Astrocyte of the spinal cord (primary cell): ENCODE measurements around the gene TYK2.
"Not testable (repeated sequence)": the region's sequence is repeated elsewhere in the genome, so short reads cannot be mapped to it uniquely, and the experiment has no call there.

Experiments used
- DNase-seq: peaks from one replicate; pipeline ENCODE4 v3.0.0; 2011; ENCODE audit warnings: low read depth, low spot score
- H3K4me3 ChIP-seq: 2 replicates; pipeline ENCODE4 v1.5.1; 2011; ENCODE audit warnings: low read depth, mild to moderate bottlenecking, low read length, moderate library complexity
- in situ Hi-C: cut with HindIII; loops from 2 replicates; pipeline ENCODE4 v1.10.0; 2017; ENCODE audit warnings: low sequenced_read_pairs
- TF ChIP-seq, protein P1 (sequence below): IDR thresholded peaks from 2 replicates; pipeline ENCODE4 v1.5.1; 2012; ENCODE audit warnings: low read depth, mild to moderate bottlenecking, low read length, inconsistent platforms

The TYK2 gene

GRCh38 chr19:10418235-10418484 lies 37.8 kb upstream of the TYK2 start:
- H3K4me3 ChIP-seq: no peak overlapping the region
- DNase-seq: peak; percentile 41
- TF ChIP-seq, protein P1, sequence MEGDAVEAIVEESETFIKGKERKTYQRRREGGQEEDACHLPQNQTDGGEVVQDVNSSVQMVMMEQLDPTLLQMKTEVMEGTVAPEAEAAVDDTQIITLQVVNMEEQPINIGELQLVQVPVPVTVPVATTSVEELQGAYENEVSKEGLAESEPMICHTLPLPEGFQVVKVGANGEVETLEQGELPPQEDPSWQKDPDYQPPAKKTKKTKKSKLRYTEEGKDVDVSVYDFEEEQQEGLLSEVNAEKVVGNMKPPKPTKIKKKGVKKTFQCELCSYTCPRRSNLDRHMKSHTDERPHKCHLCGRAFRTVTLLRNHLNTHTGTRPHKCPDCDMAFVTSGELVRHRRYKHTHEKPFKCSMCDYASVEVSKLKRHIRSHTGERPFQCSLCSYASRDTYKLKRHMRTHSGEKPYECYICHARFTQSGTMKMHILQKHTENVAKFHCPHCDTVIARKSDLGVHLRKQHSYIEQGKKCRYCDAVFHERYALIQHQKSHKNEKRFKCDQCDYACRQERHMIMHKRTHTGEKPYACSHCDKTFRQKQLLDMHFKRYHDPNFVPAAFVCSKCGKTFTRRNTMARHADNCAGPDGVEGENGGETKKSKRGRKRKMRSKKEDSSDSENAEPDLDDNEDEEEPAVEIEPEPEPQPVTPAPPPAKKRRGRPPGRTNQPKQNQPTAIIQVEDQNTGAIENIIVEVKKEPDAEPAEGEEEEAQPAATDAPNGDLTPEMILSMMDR: no peak
- in situ Hi-C loops: no loop called here

GRCh38 chr19:10417541-10418234 lies 37.3 kb upstream of the TYK2 start:
- in situ Hi-C loops: no loop called here
- DNase-seq: no peak
- no peak overlapping the region for H3K4me3 ChIP-seq
- TF ChIP-seq, protein P1: no peak

DNA sequence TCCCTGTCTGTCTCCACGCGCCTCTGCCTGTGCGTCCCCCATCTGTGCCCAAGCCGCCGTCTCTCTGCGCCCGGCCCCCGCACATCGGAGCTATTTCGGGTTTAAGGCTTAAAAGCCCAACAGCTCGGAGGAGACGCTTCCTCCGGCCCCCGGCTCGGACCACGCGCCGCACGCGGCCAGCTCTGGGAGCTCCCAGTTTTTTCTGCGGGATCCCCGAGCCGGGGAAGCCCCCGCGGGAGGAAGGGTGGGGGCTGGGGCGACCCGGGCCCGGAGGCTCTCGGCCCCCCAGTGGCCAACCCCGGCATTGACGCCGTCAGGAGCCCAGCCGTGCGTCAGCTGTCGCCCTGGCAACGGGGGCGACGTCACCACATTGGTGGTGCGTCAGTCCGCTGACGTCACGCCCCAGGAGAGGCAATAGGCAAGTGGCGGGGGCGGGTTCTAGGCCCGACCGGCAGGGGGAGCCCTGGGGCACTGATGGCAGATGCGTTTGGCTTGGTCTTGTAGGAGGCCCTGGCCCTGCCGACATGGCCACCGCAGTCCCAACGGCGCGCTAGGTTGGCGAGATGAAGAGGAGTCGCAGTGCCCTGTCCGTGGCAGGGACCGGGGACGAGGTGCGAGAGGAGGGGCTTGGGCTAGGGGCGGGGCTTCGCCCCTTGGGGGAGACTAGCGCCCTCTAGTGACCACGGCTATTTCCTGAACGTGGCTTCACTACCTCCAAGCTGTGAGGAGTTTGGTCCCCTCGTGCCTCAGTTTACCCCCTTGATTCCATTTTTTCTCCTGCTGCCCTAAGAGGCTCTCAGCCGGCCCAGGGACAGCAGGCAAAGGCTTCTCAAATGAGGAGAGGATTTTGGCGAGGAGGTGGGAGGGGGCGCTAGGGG lies 36.2 kb upstream of the TYK2 start:
- in situ Hi-C loops: no loop called here
- DNase-seq: peak; percentile 79
- TF ChIP-seq, protein P1: peak; percentile 80
- peak overlapping the region; percentile 51 for H3K4me3 ChIP-seq

DNA sequence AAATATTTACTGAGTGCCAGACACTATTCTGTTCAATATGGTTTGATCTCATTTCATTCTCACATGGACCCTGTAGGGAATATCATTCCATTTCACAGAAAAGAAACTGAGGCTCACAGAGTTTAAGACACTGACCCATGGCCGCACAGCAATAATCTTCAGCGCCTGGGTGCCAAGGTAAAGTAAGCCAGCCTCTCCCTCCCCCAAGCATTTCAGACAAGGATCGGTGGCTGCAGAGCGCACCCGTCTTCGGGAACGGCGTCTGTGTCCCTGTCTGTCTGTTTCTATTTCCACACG lies 35.7 kb upstream of the TYK2 start:
- TF ChIP-seq, protein P1: no peak
- no peak for DNase-seq
- in situ Hi-C loops: no loop called here
- H3K4me3 ChIP-seq: peak overlapping the region; percentile 51

- no peak for DNase-seq
- in situ Hi-C loops: no loop called here
- no peak overlapping the region for H3K4me3 ChIP-seq
- TF ChIP-seq, protein P1: no peak
Measured at GRCh38 chr19:10412257-10412977, 32.0 kb upstream of the TYK2 start.

GRCh38 chr19:10411224-10411623 lies 30.9 kb upstream of the TYK2 start:
- H3K4me3 ChIP-seq, in situ Hi-C loops, DNase-seq: not testable (repeated sequence)
